ENCODE measurements around the gene RGL2. TPM values are rescaled to one million over a fixed set of nuclear protein-coding genes. Genes with fewer than 3 reads are reported as not detected.

Gene RGL2
- total and polyA plus RNA-seq, 10 of the 15 experiments (the other 5 are each of a cell fraction or from before 2014, with no cell fraction given): 0.84 to 21.2 (median 6.8) TPM

- TF ChIP-seq NFYA (IDR thresholded peaks at IDR 0.05; ENCODE audit: borderline replicate concordance, low read depth, low read length): no peak
- TF ChIP-seq CREM (IDR thresholded peaks at IDR 0.05; ENCODE audit: low read depth): no peak
- no peak for TF ChIP-seq WRNIP1 (IDR thresholded peaks at IDR 0.05; ENCODE audit: borderline replicate concordance, low read depth, low read length)
- TF ChIP-seq EZH2 (IDR thresholded peaks at IDR 0.05; ENCODE audit: borderline replicate concordance, control insufficient read depth, low read depth, low read length): no peak
- TF ChIP-seq YBX1 (IDR thresholded peaks at IDR 0.05): no peak
- TF ChIP-seq NBN (IDR thresholded peaks at IDR 0.05): peak; percentile 73; the same call in 1 of the 2 replicates
- peak; percentile 86 for TF ChIP-seq GATAD2B (conservative IDR thresholded peaks at IDR 0.05; ENCODE audit: low read depth)
- TF ChIP-seq CHD4 (IDR thresholded peaks at IDR 0.05): no peak
- peak; percentile 37; the same call in 1 of the 2 replicates for TF ChIP-seq FOXM1 (IDR thresholded peaks at IDR 0.05; ENCODE audit: low read depth, low read length)
- no peak for TF ChIP-seq ZBTB4 (CRISPR knock-in tag; IDR thresholded peaks at IDR 0.05)
- no peak for TF ChIP-seq SREBF1 (IDR thresholded peaks at IDR 0.05; ENCODE audit: low read length)
- TF ChIP-seq CTCF (IDR thresholded peaks at IDR 0.05 in 2 of 3, conservative IDR thresholded peaks at IDR 0.05 in 1 of 3; ENCODE audit: control insufficient read depth in 2 of 3, extremely low read depth in 1 of 3, insufficient read depth in 1 of 3, low read depth in 3 of 3, low read length in 3 of 3): no peak
- peak; percentile 78 for TF ChIP-seq POLR2A (IDR thresholded peaks at IDR 0.05; ENCODE audit: low read depth, low read length)
- no peak for TF ChIP-seq PRDM15 (CRISPR knock-in tag; IDR thresholded peaks at IDR 0.05)
- no peak for TF ChIP-seq RFX5 (IDR thresholded peaks at IDR 0.05; ENCODE audit: low read depth, low read length)
- peak; percentile 21 for TF ChIP-seq NR2F1 (conservative IDR thresholded peaks at IDR 0.05)
- no peak for TF ChIP-seq E4F1 (IDR thresholded peaks at IDR 0.05; ENCODE audit: borderline replicate concordance, partially characterized antibody)
- TF ChIP-seq SUPT20H (IDR thresholded peaks at IDR 0.05; ENCODE audit: borderline replicate concordance, control insufficient read depth, low read depth, low read length): no peak
Measured at GRCh38 chr6:33313709-33314514, 15.2 kb upstream of the RGL2 start, which contains the start of gene TAPBP (continued).
